ENCODE data around the gene LTF.

LTF gene

GRCh38 chr3:46454209-46454595 is 10.5 kb downstream of the LTF start:
- H3K27me3 ChIP-seq (ENCODE audit: control insufficient read depth, insufficient read depth, low read length) = no peaks in the 10 kb centered on the region
- no peaks in the 10 kb centered on the region for H3K79me2 ChIP-seq
- TF ChIP-seq, protein P1, sequence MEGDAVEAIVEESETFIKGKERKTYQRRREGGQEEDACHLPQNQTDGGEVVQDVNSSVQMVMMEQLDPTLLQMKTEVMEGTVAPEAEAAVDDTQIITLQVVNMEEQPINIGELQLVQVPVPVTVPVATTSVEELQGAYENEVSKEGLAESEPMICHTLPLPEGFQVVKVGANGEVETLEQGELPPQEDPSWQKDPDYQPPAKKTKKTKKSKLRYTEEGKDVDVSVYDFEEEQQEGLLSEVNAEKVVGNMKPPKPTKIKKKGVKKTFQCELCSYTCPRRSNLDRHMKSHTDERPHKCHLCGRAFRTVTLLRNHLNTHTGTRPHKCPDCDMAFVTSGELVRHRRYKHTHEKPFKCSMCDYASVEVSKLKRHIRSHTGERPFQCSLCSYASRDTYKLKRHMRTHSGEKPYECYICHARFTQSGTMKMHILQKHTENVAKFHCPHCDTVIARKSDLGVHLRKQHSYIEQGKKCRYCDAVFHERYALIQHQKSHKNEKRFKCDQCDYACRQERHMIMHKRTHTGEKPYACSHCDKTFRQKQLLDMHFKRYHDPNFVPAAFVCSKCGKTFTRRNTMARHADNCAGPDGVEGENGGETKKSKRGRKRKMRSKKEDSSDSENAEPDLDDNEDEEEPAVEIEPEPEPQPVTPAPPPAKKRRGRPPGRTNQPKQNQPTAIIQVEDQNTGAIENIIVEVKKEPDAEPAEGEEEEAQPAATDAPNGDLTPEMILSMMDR (IDR thresholded peaks at IDR 0.05) = no peak
- H3K4me2 ChIP-seq (ENCODE audit: low read length) = no peak overlapping the region
- H3K36me3 ChIP-seq (ENCODE audit: control insufficient read depth, insufficient read depth, low read length) = no peaks in the 10 kb centered on the region
- H3K27ac ChIP-seq = no peak overlapping the region
- H3K4me1 ChIP-seq = no peaks in the 10 kb centered on the region
- no peak overlapping the region for H3K9ac ChIP-seq
- H3K9me3 ChIP-seq (ENCODE audit: control insufficient read depth, low read length) = no peaks in the 10 kb centered on the region
- H3K4me3 ChIP-seq (ENCODE audit: low read depth, low read length) = no peak overlapping the region
- H2AFZ ChIP-seq = no peak overlapping the region

DNA sequence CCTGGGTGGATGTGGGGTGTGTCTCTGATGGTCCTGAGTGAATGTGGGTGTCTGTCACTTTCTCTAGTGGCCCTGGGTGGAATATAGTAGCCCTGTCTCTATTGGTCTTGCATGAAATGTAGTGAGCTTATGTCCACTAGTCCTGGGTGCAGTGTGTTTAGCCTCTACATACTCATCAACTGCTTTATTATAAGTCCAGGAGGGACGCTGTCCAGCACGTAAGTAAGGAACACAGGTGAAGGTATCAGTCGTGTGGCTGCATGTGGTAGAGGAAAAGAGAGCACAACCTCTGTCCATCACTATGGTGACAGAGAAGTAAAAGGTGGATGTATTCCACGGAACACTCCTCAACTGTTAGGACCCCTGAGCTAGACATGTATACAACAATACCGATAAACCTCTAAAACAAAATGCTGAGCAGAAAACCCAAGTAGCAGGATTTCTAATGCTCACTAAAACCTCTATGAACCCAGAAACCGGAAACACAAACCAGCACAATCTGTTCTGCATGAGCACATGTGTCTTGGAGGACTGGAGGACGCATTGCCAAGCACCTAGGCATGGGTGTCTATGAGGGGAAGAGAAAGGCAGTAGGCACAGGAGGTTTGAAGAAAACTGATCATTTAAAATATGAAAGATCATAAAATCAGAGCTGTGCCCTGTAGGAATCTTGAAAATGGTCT is 11.0 kb downstream of the LTF start:
- H3K27ac ChIP-seq = no peak overlapping the region
- no peaks in the 10 kb centered on the region for H3K36me3 ChIP-seq (ENCODE audit: control insufficient read depth, insufficient read depth, low read length)
- H3K4me3 ChIP-seq (ENCODE audit: low read depth, low read length) = no peak overlapping the region
- no peaks in the 10 kb centered on the region for H3K9me3 ChIP-seq (ENCODE audit: control insufficient read depth, low read length)
- no peaks in the 10 kb centered on the region for H3K27me3 ChIP-seq (ENCODE audit: control insufficient read depth, insufficient read depth, low read length)
- H3K79me2 ChIP-seq = no peaks in the 10 kb centered on the region
- no peak overlapping the region for H3K9ac ChIP-seq
- no peak overlapping the region for H2AFZ ChIP-seq
- no peaks in the 10 kb centered on the region for H3K4me1 ChIP-seq
- H3K4me2 ChIP-seq (ENCODE audit: low read length) = no peak overlapping the region
- TF ChIP-seq, protein P1 (IDR thresholded peaks at IDR 0.05) = no peak

- no peaks in the 10 kb centered on the region for H3K36me3 ChIP-seq (ENCODE audit: control insufficient read depth, insufficient read depth, low read length)
- no peak overlapping the region for H3K4me3 ChIP-seq (ENCODE audit: low read depth, low read length)
Measured at GRCh38 chr3:46449755-46450552, 14.8 kb downstream of the LTF start.

DNA sequence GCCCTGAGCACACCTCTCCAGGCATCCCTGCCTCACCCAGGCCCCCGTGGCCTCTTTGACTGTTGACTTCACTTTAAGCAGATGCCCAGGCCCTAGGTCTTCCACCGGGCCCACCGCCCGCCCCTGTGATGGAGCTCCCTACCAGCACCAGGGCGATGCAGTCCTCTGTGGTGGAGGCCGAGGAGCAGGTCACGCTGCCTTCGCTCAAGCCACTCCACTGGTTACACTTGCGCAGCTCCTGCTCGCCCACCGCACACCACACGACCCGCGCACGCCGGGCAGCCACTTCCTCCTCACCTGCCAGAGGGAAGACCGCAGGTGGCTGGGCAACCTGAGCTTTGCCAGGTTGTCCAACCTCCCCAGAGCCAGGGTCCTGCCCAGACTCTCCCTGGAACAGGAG is 16.0 kb downstream of the LTF start:
- Histone ChIP-seq H3K9me3 (ENCODE audit: control insufficient read depth, low read length) (no peaks in the 10 kb centered on the region), H3K4me2 (ENCODE audit: low read length) (no peak overlapping the region), H3K36me3 (ENCODE audit: control insufficient read depth, insufficient read depth, low read length) (no peaks in the 10 kb centered on the region), H3K27ac (no peak overlapping the region), H2AFZ (no peak overlapping the region), H3K79me2 (no peaks in the 10 kb centered on the region), H3K9ac (no peak overlapping the region), H3K4me1 (no peaks in the 10 kb centered on the region), H3K27me3 (ENCODE audit: control insufficient read depth, insufficient read depth, low read length) (no peaks in the 10 kb centered on the region), H3K4me3 (ENCODE audit: low read depth, low read length) (no peak overlapping the region)
- TF ChIP-seq, protein P1 (IDR thresholded peaks at IDR 0.05) = no peak

More at GRCh38 chr3:46449755-46450552, 14.8 kb downstream of the LTF start:
- Histone ChIP-seq H3K9ac (no peak overlapping the region), H2AFZ (no peak overlapping the region), H3K4me2 (ENCODE audit: low read length) (no peak overlapping the region), H3K4me1 (no peaks in the 10 kb centered on the region), H3K79me2 (no peaks in the 10 kb centered on the region), H3K9me3 (ENCODE audit: control insufficient read depth, low read length) (no peaks in the 10 kb centered on the region), H3K27me3 (ENCODE audit: control insufficient read depth, insufficient read depth, low read length) (no peaks in the 10 kb centered on the region), H3K27ac (no peak overlapping the region)
- TF ChIP-seq, protein P1 (IDR thresholded peaks at IDR 0.05) = peak; percentile 42

All from parathyroid adenoma (tissue), 2 donors.